IMR-90 (cell line): ENCODE measurements around the gene TRAP1. TPM values are rescaled to one million over a fixed set of nuclear protein-coding genes. Genes with fewer than 3 reads are reported as not detected.

Experiments used
- ATAC-seq: fragments of 200-7000 bp; cut with Tn5 transposase; 2 replicates; pipeline ENCODE4 v1.9.1; 2020; ENCODE audit warnings: low read depth, mild to moderate bottlenecking, moderate library complexity
- BruUV-seq: library from RNA; stranded (reverse); fragments of 400-500 nt; replicated peaks from 2 replicates; lab custom pipeline; 2021; lab: Mats Ljungman, UMichigan
- CTCF ChIA-PET: fragments of 300-600 bp; formaldehyde crosslinking; extraction: SDS; loops from one replicate; lab custom pipeline; 2021; ENCODE audit warnings: antibody characterized with exemption; lab: Yijun Ruan, JAX
- POLR2A ChIA-PET: fragments of 300-600 bp; sonication (Branson Sonifier 250); formaldehyde crosslinking; loops from one replicate; lab custom pipeline; 2022; ENCODE audit warnings: antibody characterized with exemption; ENCODE audit not compliant: unreplicated experiment; lab: Charles Lee
- DNase-seq: peaks from one replicate; pipeline ENCODE4 v3.0.0; 2013
- H2AFZ ChIP-seq: replicated peaks from 2 replicates; pipeline ENCODE3; 2013; ENCODE audit warnings: low read length, mild to moderate bottlenecking; ENCODE audit not compliant: poor library complexity
- H2AK5ac ChIP-seq: 2 replicates; pipeline ENCODE4 v1.6.1; 2013; ENCODE audit warnings: low read depth, low read length, inconsistent platforms
- H2AK9ac ChIP-seq: replicated peaks from 2 replicates; pipeline ENCODE3; 2013; ENCODE audit warnings: mild to moderate bottlenecking, low read depth, low read length, moderate library complexity; ENCODE audit not compliant: poor library complexity
- H2BK120ac ChIP-seq: 2 replicates; pipeline ENCODE4 v1.6.1; 2013; ENCODE audit warnings: low read depth, low read length, inconsistent platforms
- H2BK15ac ChIP-seq: 3 replicates; pipeline ENCODE4 v1.6.1; 2013; ENCODE audit warnings: low read depth, low read length, inconsistent platforms
- H2BK20ac ChIP-seq: 2 replicates; pipeline ENCODE4 v1.6.1; 2013; ENCODE audit warnings: low read depth, mild to moderate bottlenecking, inconsistent platforms, low read length, moderate library complexity
- H2BK5ac ChIP-seq: 2 replicates; pipeline ENCODE4 v1.6.1; 2013; ENCODE audit warnings: mild to moderate bottlenecking, low read depth, low read length, inconsistent platforms; ENCODE audit not compliant: poor library complexity, severe bottlenecking
- H3K14ac ChIP-seq: replicated peaks from 2 replicates; pipeline ENCODE4 v1.6.1; 2013; ENCODE audit warnings: low read depth, low read length, inconsistent platforms
- H3K18ac ChIP-seq: 2 replicates; pipeline ENCODE4 v1.6.1; 2013; ENCODE audit warnings: low read depth, low read length, control low read depth
- H3K23ac ChIP-seq: 2 replicates; pipeline ENCODE4 v1.6.1; 2013; ENCODE audit warnings: low read depth, low read length, inconsistent platforms
- H3K27ac ChIP-seq: 2 replicates; pipeline ENCODE4 v1.5.1; 2013; ENCODE audit warnings: mild to moderate bottlenecking, control low read depth, low read length; ENCODE audit not compliant: insufficient read depth
- H3K27me3 ChIP-seq: 2 replicates; pipeline ENCODE4 v1.6.1; 2013; ENCODE audit warnings: low read length; ENCODE audit not compliant: control insufficient read depth, insufficient read depth
- H3K36me3 ChIP-seq: 2 replicates; pipeline ENCODE4 v1.6.1; 2013; ENCODE audit warnings: low read length, mixed read lengths; ENCODE audit not compliant: control insufficient read depth, insufficient read depth
- H3K4ac ChIP-seq: 2 replicates; pipeline ENCODE4 v1.6.1; 2013; ENCODE audit warnings: low read depth, low read length, inconsistent platforms
- H3K4me1 ChIP-seq: 2 replicates; pipeline ENCODE4 v1.6.1; 2013; ENCODE audit warnings: low read length, mixed read lengths; ENCODE audit not compliant: control insufficient read depth, insufficient read depth
- H3K4me2 ChIP-seq: 2 replicates; pipeline ENCODE4 v1.6.1; 2013; ENCODE audit warnings: low read depth, mild to moderate bottlenecking, control low read depth, low read length, moderate library complexity
- H3K4me3 ChIP-seq: 2 replicates; pipeline ENCODE4 v1.5.1; 2013; ENCODE audit warnings: low read depth, mild to moderate bottlenecking, control low read depth, low read length, moderate library complexity; ENCODE audit not compliant: insufficient read depth
- H3K56ac ChIP-seq: 2 replicates; pipeline ENCODE4 v1.6.1; 2013; ENCODE audit warnings: low read length, inconsistent platforms; ENCODE audit not compliant: insufficient read depth; ENCODE audit errors: extremely low read depth
- H3K79me1 ChIP-seq, 2 experiments: 2 replicates each; pipeline ENCODE4 v1.6.1; 2013; ENCODE audit warnings: low read length in 2 of 2, inconsistent platforms in 1 of 2, low read depth in 1 of 2
- H3K9ac ChIP-seq: 2 replicates; pipeline ENCODE4 v1.6.1; 2013; ENCODE audit warnings: low read depth, low read length, control low read depth
- H3K9me1 ChIP-seq: 2 replicates; pipeline ENCODE4 v1.6.1; 2013; ENCODE audit warnings: low read length, inconsistent platforms; ENCODE audit not compliant: insufficient read depth
- H3K9me3 ChIP-seq: 2 replicates; pipeline ENCODE4 v1.6.1; 2013; ENCODE audit warnings: low read length; ENCODE audit not compliant: control insufficient read depth, insufficient read depth
- H4K20me1 ChIP-seq: 2 replicates; pipeline ENCODE4 v1.6.1; 2013; ENCODE audit warnings: low read length, inconsistent platforms; ENCODE audit not compliant: insufficient read depth
- H4K5ac ChIP-seq: 2 replicates; pipeline ENCODE4 v1.6.1; 2013; ENCODE audit warnings: mild to moderate bottlenecking, low read depth, low read length, control low read depth
- H4K8ac ChIP-seq, 2 experiments: 2 replicates each; pipeline ENCODE4 v1.6.1; 2013; ENCODE audit warnings: low read depth in 2 of 2, low read length in 2 of 2, control low read depth in 1 of 2, inconsistent platforms in 1 of 2
- H4K91ac ChIP-seq: 2 replicates; pipeline ENCODE4 v1.6.1; 2013; ENCODE audit warnings: low read depth, low read length, inconsistent platforms; ENCODE audit not compliant: insufficient read depth
- MAFK ChIP-seq: IDR thresholded peaks from 2 replicates; pipeline ENCODE4 v1.6.1; 2012; ENCODE audit warnings: low read depth, low read length, improper control_type of control experiment
- MAZ ChIP-seq: IDR thresholded peaks from 2 replicates; pipeline ENCODE4 v1.6.1; 2012; ENCODE audit warnings: low read depth, mild to moderate bottlenecking, low read length, improper control_type of control experiment, moderate library complexity, borderline replicate concordance
- WGBS, 2 experiments: methylation state at CpG; one replicate each; pipeline versions ENCODE4 v1.1.5 to v1.1.7; 2013; ENCODE audit warnings: missing lambda C conversion rate in 2 of 2; ENCODE audit not compliant: insufficient read length in 1 of 2; ENCODE audit errors: extremely low coverage in 2 of 2; 5-methylcytosine and 5-hydroxymethylcytosine counted together
- dilution Hi-C: fragments of 300-500 bp; cut with HindIII; formaldehyde crosslinking; loops from one replicate; pipeline ENCODE4 v1.14.3; 2018; ENCODE audit warnings: low sequenced_read_pairs; ENCODE audit not compliant: unreplicated experiment
- in situ Hi-C: fragments of 300-500 bp; cut with MboI; formaldehyde crosslinking; loops from 3 replicates; pipeline ENCODE4 v1.14.3; 2019; ENCODE audit warnings: low sequenced_read_pairs, inconsistent platforms, mixed read lengths
- intact Hi-C: fragments of 100-400 bp; cut with micrococcal nuclease; formaldehyde crosslinking; loops from 2 replicates; pipeline ENCODE4 v1.10.0; 2022
- polyA plus RNA-seq, 3 experiments: library from polyadenylated mRNA; depleted of rRNA; stranded (reverse); fragments of >200 nt; gene quantifications; 2 replicates each; pipeline ENCODE4 v1.2.3, GENCODE V29; 2012; ENCODE audit warnings: low replicate concordance in 1 of 3
- total RNA-seq: library from RNA; depleted of rRNA; stranded (reverse); fragments of >200 nt; gene quantifications from 2 replicates; pipeline ENCODE4 v1.2.3, GENCODE V29; 2012

Gene TRAP1
- total and polyA plus RNA-seq, 2 of the 4 experiments (the other 2 are of a cell fraction), result 139 to 145 TPM

- CTCF ChIA-PET, result no interaction called here
- dilution Hi-C loops, result no loop called here
Measured at GRCh38 chr16:3668626-3669025, 48.7 kb downstream of the TRAP1 start.

More at GRCh38 chr16:3668626-3669025, 48.7 kb downstream of the TRAP1 start:
- H3K36me3 ChIP-seq, result peaks cover 35% of the 10 kb centered on the region
- H4K20me1 ChIP-seq, result no peaks in the 10 kb centered on the region; the same call in 1 of the 2 replicates
- H3K4me2 ChIP-seq, result no peak overlapping the region
- no peak overlapping the region for H4K91ac ChIP-seq
- in situ Hi-C loops (no loop called here), intact Hi-C loops (no loop called here)
- H3K9ac ChIP-seq, result no peak overlapping the region
- ATAC-seq (no peak), DNase-seq (no peak)
- no peak overlapping the region for H2BK120ac ChIP-seq
- POLR2A ChIA-PET, result no interaction called here
- no peak overlapping the region for H3K4ac ChIP-seq
- no peak overlapping the region for H3K27ac ChIP-seq
- no peak overlapping the region for H3K56ac ChIP-seq
- peaks cover 0 to 11% of the 10 kb centered on the region in 2 experiments; a peak in 2 of 4 replicates for H3K79me1 ChIP-seq
- 100% methylated on average over 6 of the region's 11 CpGs; no CpG with 5 or more reads in 1 of the 2 experiments for WGBS, 2 experiments
- BruUV-seq, result no TSS peak
- H2BK20ac ChIP-seq, result no peak overlapping the region
- no peak overlapping the region for H4K5ac ChIP-seq
- H3K9me3 ChIP-seq, result peaks cover 8% of the 10 kb centered on the region
- H3K18ac ChIP-seq, result no peak overlapping the region
- H2BK15ac ChIP-seq, result no peak overlapping the region
- H3K9me1 ChIP-seq, result no peaks in the 10 kb centered on the region
- no peak overlapping the region for H3K23ac ChIP-seq
- no peak overlapping the region for H2BK5ac ChIP-seq
- no peak overlapping the region for H4K8ac ChIP-seq
- no peaks in the 10 kb centered on the region for H3K27me3 ChIP-seq
- 0 out of 2 replicates have a peak, but pooled peaks have one; percentile 16 for TF ChIP-seq MAFK
- no peak for TF ChIP-seq MAZ
- H3K4me1 ChIP-seq, result no peaks in the 10 kb centered on the region
- H3K14ac ChIP-seq, result no peak overlapping the region
- peak overlapping the region; percentile 17 for H2AK9ac ChIP-seq
- H2AFZ ChIP-seq, result peak overlapping the region; percentile 17
- H3K4me3 ChIP-seq, result no peak overlapping the region
- no peak overlapping the region for H2AK5ac ChIP-seq
